ENCODE measurements around the gene MXD4. TPM values are rescaled to one million over a fixed set of nuclear protein-coding genes. Genes with fewer than 3 reads are reported as not detected.

The MXD4 gene
- total RNA-seq, 1 donor, result 56.8 TPM

GRCh38 chr4:2290974-2291704, 29.2 kb upstream of the MXD4 start:
- Histone ChIP-seq H3K27me3 (ENCODE audit: insufficient read depth, low read length) (no peaks in the 10 kb centered on the region), H3K27ac (ENCODE audit: low read depth, low read length) (no peak overlapping the region), H3K36me3 (ENCODE audit: insufficient read depth, low read length) (no peaks in the 10 kb centered on the region), H3K4me2 (ENCODE audit: insufficient read depth, low read length) (no peak overlapping the region), H3K9me3 (ENCODE audit: low read depth, low read length) (no peaks in the 10 kb centered on the region), H3K79me2 (ENCODE audit: insufficient read depth, low read length) (no peaks in the 10 kb centered on the region), H3K4me1 (ENCODE audit: insufficient read depth, low read length) (no peaks in the 10 kb centered on the region), H2AFZ (ENCODE audit: low read length) (no peak overlapping the region), H3K4me3 (ENCODE audit: insufficient read depth, low read length) (no peak overlapping the region), H4K20me1 (ENCODE audit: insufficient read depth, low read length) (no peaks in the 10 kb centered on the region)
- TF ChIP-seq CTCF (IDR thresholded peaks at IDR 0.05; ENCODE audit: extremely low read depth, low read depth, low read length), result no peak
- DNase-seq (ENCODE audit: insufficient read length, low spot score, missing footprints), result peak; percentile 56

- peak; percentile 29 for DNase-seq (ENCODE audit: insufficient read length, low spot score, missing footprints)
- Histone ChIP-seq H2AFZ (ENCODE audit: low read length) (no peak overlapping the region), H3K9me3 (ENCODE audit: low read depth, low read length) (no peaks in the 10 kb centered on the region), H3K36me3 (ENCODE audit: insufficient read depth, low read length) (no peaks in the 10 kb centered on the region), H4K20me1 (ENCODE audit: insufficient read depth, low read length) (no peaks in the 10 kb centered on the region), H3K4me3 (ENCODE audit: insufficient read depth, low read length) (no peak overlapping the region), H3K27me3 (ENCODE audit: insufficient read depth, low read length) (no peaks in the 10 kb centered on the region), H3K79me2 (ENCODE audit: insufficient read depth, low read length) (no peaks in the 10 kb centered on the region), H3K4me1 (ENCODE audit: insufficient read depth, low read length) (no peaks in the 10 kb centered on the region), H3K27ac (ENCODE audit: low read depth, low read length) (no peak overlapping the region), H3K4me2 (ENCODE audit: insufficient read depth, low read length) (no peak overlapping the region)
- TF ChIP-seq CTCF (IDR thresholded peaks at IDR 0.05; ENCODE audit: extremely low read depth, low read depth, low read length), result no peak
Measured at GRCh38 chr4:2290488-2290887, 28.6 kb upstream of the MXD4 start.

- no peak for TF ChIP-seq CTCF (IDR thresholded peaks at IDR 0.05; ENCODE audit: extremely low read depth, low read depth, low read length)
- H3K27me3 ChIP-seq (ENCODE audit: insufficient read depth, low read length), result no peaks in the 10 kb centered on the region
- H3K27ac ChIP-seq (ENCODE audit: low read depth, low read length), result no peak overlapping the region
- no peaks in the 10 kb centered on the region for H4K20me1 ChIP-seq (ENCODE audit: insufficient read depth, low read length)
- H3K9me3 ChIP-seq (ENCODE audit: low read depth, low read length), result no peaks in the 10 kb centered on the region
- H2AFZ ChIP-seq (ENCODE audit: low read length), result no peak overlapping the region
- no peaks in the 10 kb centered on the region for H3K79me2 ChIP-seq (ENCODE audit: insufficient read depth, low read length)
- no peaks in the 10 kb centered on the region for H3K36me3 ChIP-seq (ENCODE audit: insufficient read depth, low read length)
- no peaks in the 10 kb centered on the region for H3K4me1 ChIP-seq (ENCODE audit: insufficient read depth, low read length)
- H3K4me2 ChIP-seq (ENCODE audit: insufficient read depth, low read length), result no peak overlapping the region
- H3K4me3 ChIP-seq (ENCODE audit: insufficient read depth, low read length), result no peak overlapping the region
- DNase-seq (ENCODE audit: insufficient read length, low spot score, missing footprints), result peak; percentile 36
Measured at GRCh38 chr4:2289955-2290333, 28.0 kb upstream of the MXD4 start.

- H3K36me3 ChIP-seq (ENCODE audit: insufficient read depth, low read length), result no peaks in the 10 kb centered on the region
- H3K4me2 ChIP-seq (ENCODE audit: insufficient read depth, low read length), result no peak overlapping the region
- TF ChIP-seq CTCF (IDR thresholded peaks at IDR 0.05; ENCODE audit: extremely low read depth, low read depth, low read length), result no peak
- H3K27ac ChIP-seq (ENCODE audit: low read depth, low read length), result no peak overlapping the region
- no peaks in the 10 kb centered on the region for H3K4me1 ChIP-seq (ENCODE audit: insufficient read depth, low read length)
- no peaks in the 10 kb centered on the region for H3K27me3 ChIP-seq (ENCODE audit: insufficient read depth, low read length)
- H3K4me3 ChIP-seq (ENCODE audit: insufficient read depth, low read length), result no peak overlapping the region
- peak; percentile 47 for DNase-seq (ENCODE audit: insufficient read length, low spot score, missing footprints)
- no peaks in the 10 kb centered on the region for H3K9me3 ChIP-seq (ENCODE audit: low read depth, low read length)
- H4K20me1 ChIP-seq (ENCODE audit: insufficient read depth, low read length), result no peaks in the 10 kb centered on the region
- no peak overlapping the region for H2AFZ ChIP-seq (ENCODE audit: low read length)
- no peaks in the 10 kb centered on the region for H3K79me2 ChIP-seq (ENCODE audit: insufficient read depth, low read length)
Measured at GRCh38 chr4:2289311-2289954, 27.5 kb upstream of the MXD4 start.

Measured in osteoblast (primary cell).